ENCODE data around the gene TAS1R3. TPM values are rescaled to one million over a fixed set of nuclear protein-coding genes. Genes with fewer than 3 reads are reported as not detected.
A peak's percentile ranks its signal among the peaks of the same experiment; 100 is the strongest.

TAS1R3 gene
- total RNA-seq, 2 experiments from 2014 or later = 0.13 to 0.14 TPM

GRCh38 chr1:1349256-1350012, 18.4 kb downstream of the TAS1R3 start, which contains the start of gene DVL1:
Gene DVL1, minus strand, starts transcription at chr1:1349418. Its CDS starts 353 bp downstream, at chr1:1349065.
- ATAC-seq (peak; percentile 80), DNase-seq (peak; percentile 75)
- TF ChIP-seq CTCF (IDR thresholded peaks at IDR 0.05) = peak; percentile 27
- Mint-ChIP-seq H3K4me1 (ENCODE audit: low read depth) (peaks cover 34% of the 10 kb centered on the region), H3K4me3 (peak within 1 kb of the TSS; percentile 78), H3K27me3 (peaks cover 12% of the 10 kb centered on the region), H3K9me3 (no peaks in the 10 kb centered on the region), H3K36me3 (ENCODE audit: low read depth) (no peaks in the 10 kb centered on the region), H3K27ac (peak within 1 kb of the TSS; percentile 25)
- intact Hi-C loops (cut with micrococcal nuclease) = no loop called here
- POLR2A ChIA-PET = interaction anchor here (1.5 kb wide), 1 partner anchor 23 kb away, joined by 5 read pairs; no protein-coding TSS in a partner anchor
- CTCF ChIA-PET = interaction anchor here (0.9 kb wide), 1 partner anchor 58 kb away, joined by 3 read pairs; no protein-coding TSS in a partner anchor

GRCh38 chr1:1351511-1352427, 20.7 kb downstream of the TAS1R3 start:
- no peak for DNase-seq
- ChIA-PET POLR2A (interaction anchor here (0.7 to 1.3 kb wide), 2 partner anchors 21 to 23 kb away, joined by 4 to 6 read pairs; partner anchors contain the start of gene AURKAIP1), CTCF (interaction anchor here (3.8 kb wide), 1 partner anchor 20 kb away, joined by 40 read pairs; no protein-coding TSS in a partner anchor)
- H3K4me1 Mint-ChIP-seq (ENCODE audit: low read depth) = peaks cover 22% of the 10 kb centered on the region
- ATAC-seq = no peak
- intact Hi-C loops (cut with micrococcal nuclease) = no loop called here
- TF ChIP-seq CTCF (IDR thresholded peaks at IDR 0.05) = no peak
- no peaks in the 10 kb centered on the region for H3K36me3 Mint-ChIP-seq (ENCODE audit: low read depth)
- H3K4me3 Mint-ChIP-seq = peak overlapping the region; percentile 61
- H3K27ac Mint-ChIP-seq = peak overlapping the region; percentile 49
- H3K9me3 Mint-ChIP-seq = no peaks in the 10 kb centered on the region
- H3K27me3 Mint-ChIP-seq = peaks cover 12% of the 10 kb centered on the region

GRCh38 chr1:1352786-1353388, 21.8 kb downstream of the TAS1R3 start:
- DNase-seq = no peak
- ATAC-seq = no peak
- POLR2A ChIA-PET = interaction anchor here (0.7 to 1.3 kb wide), 3 partner anchors 18 to 442 kb away, joined by 3 to 6 read pairs (median 3); no protein-coding TSS in a partner anchor
- no peaks in the 10 kb centered on the region for H3K9me3 Mint-ChIP-seq
- peaks cover 17% of the 10 kb centered on the region for H3K4me1 Mint-ChIP-seq (ENCODE audit: low read depth)
- H3K27ac Mint-ChIP-seq = no peak overlapping the region
- H3K4me3 Mint-ChIP-seq = peak overlapping the region; percentile 61
- H3K36me3 Mint-ChIP-seq (ENCODE audit: low read depth) = no peaks in the 10 kb centered on the region
- intact Hi-C loops (cut with micrococcal nuclease) = no loop called here
- H3K27me3 Mint-ChIP-seq = peaks cover 12% of the 10 kb centered on the region
- CTCF ChIA-PET = interaction anchor here (3.8 kb wide), 1 partner anchor 19 kb away, joined by 40 read pairs; no protein-coding TSS in a partner anchor
- no peak for TF ChIP-seq CTCF (IDR thresholded peaks at IDR 0.05)

GRCh38 chr1:1353389-1354151, 22.5 kb downstream of the TAS1R3 start:
- CTCF ChIA-PET = interaction anchor here (3.8 kb wide), 1 partner anchor 18 kb away, joined by 40 read pairs; no protein-coding TSS in a partner anchor
- TF ChIP-seq CTCF (IDR thresholded peaks at IDR 0.05) = no peak
- Mint-ChIP-seq H3K27ac (no peak overlapping the region), H3K4me1 (ENCODE audit: low read depth) (peaks cover 20% of the 10 kb centered on the region), H3K36me3 (ENCODE audit: low read depth) (no peaks in the 10 kb centered on the region), H3K27me3 (peaks cover 12% of the 10 kb centered on the region), H3K9me3 (no peaks in the 10 kb centered on the region), H3K4me3 (no peak overlapping the region)
- ATAC-seq (no peak), DNase-seq (no peak)
- POLR2A ChIA-PET = interaction anchor here (0.7 kb wide), 2 partner anchors 18 kb away, joined by 3 to 4 read pairs; no protein-coding TSS in a partner anchor
- intact Hi-C loops (cut with micrococcal nuclease) = no loop called here
